ENCODE measurements around the gene ARMC9. TPM values are rescaled to one million over a fixed set of nuclear protein-coding genes. Genes with fewer than 3 reads are reported as not detected.
"Not testable (repeated sequence)": the region's sequence is repeated elsewhere in the genome, so short reads cannot be mapped to it uniquely, and the experiment has no call there.

ARMC9 gene
- total RNA-seq, 1 donor from 2014 or later: 35.2 TPM

DNA sequence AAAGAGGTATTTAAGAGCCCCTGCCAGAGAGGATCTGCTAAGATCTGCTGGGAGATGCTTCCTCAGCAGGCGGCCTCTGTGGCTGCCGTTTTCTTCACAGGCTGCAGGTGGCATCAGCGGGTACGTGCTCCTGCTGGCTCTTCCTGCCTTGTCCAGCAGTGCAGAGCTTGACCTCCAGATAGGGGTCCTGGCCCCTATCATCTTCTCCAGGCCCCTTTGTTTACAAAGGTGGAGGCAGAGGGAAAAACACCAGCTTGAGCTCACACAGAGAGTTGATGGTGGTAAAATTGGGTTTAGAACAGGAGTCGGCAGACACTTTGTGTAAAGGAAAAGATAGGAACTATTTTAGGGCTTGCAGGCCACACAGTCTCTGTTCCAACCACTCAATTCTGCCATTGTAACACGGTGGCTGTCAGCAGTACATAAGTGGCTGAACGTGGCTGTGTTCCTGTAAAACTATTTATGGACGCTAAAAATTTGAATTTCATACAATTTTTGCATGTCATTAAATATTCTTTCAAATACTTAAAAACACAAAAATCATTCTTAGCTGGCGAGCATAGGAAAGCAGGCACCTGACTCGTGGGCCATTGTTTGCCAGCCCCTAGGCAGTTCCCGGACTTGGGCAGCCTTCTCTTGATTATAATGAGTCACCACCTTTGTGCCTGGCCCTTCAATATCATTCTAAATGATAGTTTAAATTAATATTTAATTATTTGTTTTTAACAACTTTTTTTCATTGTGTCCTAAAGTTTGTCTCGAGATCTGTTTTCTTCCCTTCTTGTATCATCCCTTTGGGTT lies 98.9 kb downstream of the ARMC9 start:
- peaks cover 17% of the 10 kb centered on the region for H3K4me1 Mint-ChIP-seq (ENCODE audit: unreplicated experiment)
- peaks cover 18% of the 10 kb centered on the region for H3K36me3 Mint-ChIP-seq
- no peak overlapping the region for H3K4me3 Mint-ChIP-seq
- no peaks in the 10 kb centered on the region for H3K9me3 Mint-ChIP-seq
- no peak for DNase-seq (ENCODE audit: extremely low spot score, unreplicated experiment)
- no peaks in the 10 kb centered on the region for H3K27me3 Mint-ChIP-seq
- peak overlapping the region; percentile 52 for H3K27ac Mint-ChIP-seq
- TF ChIP-seq, protein P1, sequence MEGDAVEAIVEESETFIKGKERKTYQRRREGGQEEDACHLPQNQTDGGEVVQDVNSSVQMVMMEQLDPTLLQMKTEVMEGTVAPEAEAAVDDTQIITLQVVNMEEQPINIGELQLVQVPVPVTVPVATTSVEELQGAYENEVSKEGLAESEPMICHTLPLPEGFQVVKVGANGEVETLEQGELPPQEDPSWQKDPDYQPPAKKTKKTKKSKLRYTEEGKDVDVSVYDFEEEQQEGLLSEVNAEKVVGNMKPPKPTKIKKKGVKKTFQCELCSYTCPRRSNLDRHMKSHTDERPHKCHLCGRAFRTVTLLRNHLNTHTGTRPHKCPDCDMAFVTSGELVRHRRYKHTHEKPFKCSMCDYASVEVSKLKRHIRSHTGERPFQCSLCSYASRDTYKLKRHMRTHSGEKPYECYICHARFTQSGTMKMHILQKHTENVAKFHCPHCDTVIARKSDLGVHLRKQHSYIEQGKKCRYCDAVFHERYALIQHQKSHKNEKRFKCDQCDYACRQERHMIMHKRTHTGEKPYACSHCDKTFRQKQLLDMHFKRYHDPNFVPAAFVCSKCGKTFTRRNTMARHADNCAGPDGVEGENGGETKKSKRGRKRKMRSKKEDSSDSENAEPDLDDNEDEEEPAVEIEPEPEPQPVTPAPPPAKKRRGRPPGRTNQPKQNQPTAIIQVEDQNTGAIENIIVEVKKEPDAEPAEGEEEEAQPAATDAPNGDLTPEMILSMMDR (conservative IDR thresholded peaks at IDR 0.05): peak; percentile 82

DNA sequence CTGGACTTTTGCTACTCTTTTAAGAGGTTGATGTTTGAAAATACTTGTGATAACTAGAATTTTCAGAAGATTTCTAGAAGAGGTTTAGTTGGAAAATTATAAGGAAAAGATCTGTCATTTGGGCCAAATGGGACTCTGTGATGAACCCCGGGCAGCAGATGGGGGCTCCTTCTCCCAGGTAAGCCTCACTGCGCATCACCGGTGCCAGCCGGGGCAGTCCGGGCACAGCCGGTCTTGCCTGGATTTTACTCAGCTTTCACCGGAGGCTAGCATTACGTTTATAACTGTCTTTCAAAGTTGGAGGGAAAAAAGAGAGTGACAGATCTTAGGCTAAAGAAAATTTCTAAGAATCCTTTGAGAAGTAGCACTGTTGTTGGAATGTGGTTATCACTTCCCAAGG lies 99.7 kb downstream of the ARMC9 start:
- DNase-seq (ENCODE audit: extremely low spot score, unreplicated experiment): no peak
- H3K4me1 Mint-ChIP-seq (ENCODE audit: unreplicated experiment): peaks cover 16% of the 10 kb centered on the region
- H3K27ac Mint-ChIP-seq: no peak overlapping the region
- no peaks in the 10 kb centered on the region for H3K27me3 Mint-ChIP-seq
- TF ChIP-seq, protein P1 (conservative IDR thresholded peaks at IDR 0.05): no peak
- peaks cover 16% of the 10 kb centered on the region for H3K36me3 Mint-ChIP-seq
- no peak overlapping the region for H3K4me3 Mint-ChIP-seq
- H3K9me3 Mint-ChIP-seq: no peaks in the 10 kb centered on the region

DNA sequence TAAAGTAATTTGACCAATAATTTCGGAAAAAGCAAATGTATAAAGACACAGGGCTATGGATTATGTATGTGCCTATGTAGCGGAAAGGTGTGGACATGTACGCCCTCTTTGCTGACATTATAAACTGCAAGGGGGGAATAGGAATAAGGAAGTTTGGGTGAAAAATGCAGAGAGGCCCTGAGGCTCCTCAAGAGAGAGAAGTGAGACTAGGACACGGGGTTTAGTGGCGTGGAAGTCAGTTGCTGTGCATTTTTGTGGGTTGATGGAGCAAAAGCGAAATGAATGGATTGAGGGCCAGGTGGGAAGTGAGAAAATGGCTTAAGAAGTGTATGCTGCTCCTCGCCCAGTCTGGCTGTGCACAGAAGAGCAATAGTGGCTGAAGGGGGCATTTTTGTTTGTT lies 100.8 kb downstream of the ARMC9 start:
- peaks cover 15% of the 10 kb centered on the region for H3K36me3 Mint-ChIP-seq
- TF ChIP-seq, protein P1 (conservative IDR thresholded peaks at IDR 0.05): no peak
- no peak overlapping the region for H3K4me3 Mint-ChIP-seq
- no peaks in the 10 kb centered on the region for H3K9me3 Mint-ChIP-seq
- H3K27ac Mint-ChIP-seq: peak overlapping the region; percentile 39
- no peak for DNase-seq (ENCODE audit: extremely low spot score, unreplicated experiment)
- no peaks in the 10 kb centered on the region for H3K27me3 Mint-ChIP-seq
- H3K4me1 Mint-ChIP-seq (ENCODE audit: unreplicated experiment): peaks cover 16% of the 10 kb centered on the region

DNA sequence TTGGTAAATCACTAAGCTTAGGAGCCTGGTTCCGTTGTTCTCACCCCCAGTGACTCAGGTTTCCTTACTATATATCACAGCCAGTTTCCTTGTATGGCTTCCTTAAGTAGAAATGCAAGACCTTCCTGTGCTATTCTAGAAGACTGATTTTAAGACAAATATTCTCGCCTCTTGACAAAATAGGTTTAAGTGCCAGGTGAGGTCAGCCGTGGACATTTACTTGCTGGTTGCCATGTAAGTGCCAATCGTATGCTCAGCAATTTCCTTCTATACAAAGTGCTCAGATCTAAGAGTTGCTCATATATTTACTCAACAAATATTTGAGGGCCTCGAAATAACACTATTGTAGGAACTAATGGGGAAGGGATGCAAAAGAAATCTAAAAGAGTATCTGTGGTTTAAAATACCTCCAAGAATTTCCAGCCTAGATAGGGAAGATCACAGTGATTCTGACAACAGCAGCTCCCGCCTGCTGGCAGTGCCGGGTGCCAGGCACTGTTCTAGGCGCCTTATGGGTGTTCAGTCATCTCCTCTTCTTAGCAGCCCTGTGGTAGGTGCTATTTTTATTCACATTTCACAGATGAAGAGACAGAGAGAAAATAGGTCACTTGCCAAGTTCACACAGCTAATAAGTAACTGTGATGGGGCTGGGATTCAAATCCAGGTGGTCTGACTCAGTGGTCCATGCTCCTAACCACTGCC lies 101.7 kb downstream of the ARMC9 start:
- H3K9me3 Mint-ChIP-seq: no peaks in the 10 kb centered on the region
- H3K27me3 Mint-ChIP-seq: no peaks in the 10 kb centered on the region
- TF ChIP-seq, protein P1 (conservative IDR thresholded peaks at IDR 0.05): no peak
- peak overlapping the region; percentile 25 for H3K27ac Mint-ChIP-seq
- no peak overlapping the region for H3K4me3 Mint-ChIP-seq
- H3K36me3 Mint-ChIP-seq: peaks cover 12% of the 10 kb centered on the region
- no peak for DNase-seq (ENCODE audit: extremely low spot score, unreplicated experiment)
- peaks cover 18% of the 10 kb centered on the region for H3K4me1 Mint-ChIP-seq (ENCODE audit: unreplicated experiment)

DNA sequence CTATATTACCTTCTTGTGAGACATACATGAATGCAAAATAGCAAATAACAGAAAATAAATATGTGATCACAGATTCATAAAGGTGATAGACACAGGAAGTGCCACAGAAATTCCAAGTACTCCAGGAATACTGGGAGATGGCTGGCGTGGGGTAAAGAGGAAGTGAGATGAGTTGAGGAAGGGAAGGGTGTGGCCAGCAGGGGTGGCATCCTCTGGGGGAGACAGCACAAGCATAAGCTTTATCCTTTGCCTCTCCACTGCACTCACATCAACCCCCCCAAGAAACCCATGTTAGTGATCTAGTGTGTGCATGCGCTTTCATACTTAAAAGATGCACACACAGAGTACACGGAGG lies 102.3 kb downstream of the ARMC9 start:
- peaks cover 12% of the 10 kb centered on the region for H3K36me3 Mint-ChIP-seq
- H3K4me3 Mint-ChIP-seq: no peak overlapping the region

DNA sequence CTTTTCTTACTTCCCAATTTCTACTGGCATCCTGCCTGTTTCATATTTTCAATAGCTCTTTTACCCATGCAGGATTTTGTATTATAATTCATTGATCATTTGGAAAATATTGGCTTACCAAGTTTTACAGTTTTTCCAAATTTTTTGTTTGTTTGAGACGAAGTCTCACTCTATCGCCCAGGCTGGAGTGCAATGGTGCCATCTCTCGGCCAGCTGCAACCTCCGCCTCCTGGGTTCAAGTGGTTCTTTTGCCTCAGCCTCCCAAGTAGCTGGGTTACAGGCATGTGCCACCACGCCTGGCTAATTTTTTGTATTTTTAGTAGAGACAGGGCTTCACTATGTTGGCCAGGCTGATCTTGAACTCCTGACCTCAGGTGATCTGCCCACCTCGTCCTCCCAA lies 105.8 kb downstream of the ARMC9 start:
- H3K27ac Mint-ChIP-seq; H3K27me3 Mint-ChIP-seq; H3K36me3 Mint-ChIP-seq; H3K9me3 Mint-ChIP-seq; H3K4me3 Mint-ChIP-seq; DNase-seq (ENCODE audit: extremely low spot score, unreplicated experiment): not testable (repeated sequence)
- peaks cover 15% of the 10 kb centered on the region for H3K4me1 Mint-ChIP-seq (ENCODE audit: unreplicated experiment)

More for the DNA sequence above, 102.3 kb downstream of the ARMC9 start:
- TF ChIP-seq, protein P1 (conservative IDR thresholded peaks at IDR 0.05): no peak
- H3K27ac Mint-ChIP-seq: peak overlapping the region; percentile 25
- H3K27me3 Mint-ChIP-seq: no peaks in the 10 kb centered on the region
- peaks cover 21% of the 10 kb centered on the region for H3K4me1 Mint-ChIP-seq (ENCODE audit: unreplicated experiment)
- no peaks in the 10 kb centered on the region for H3K9me3 Mint-ChIP-seq
- no peak for DNase-seq (ENCODE audit: extremely low spot score, unreplicated experiment)
